Measurements from ENCODE around the gene CCDC69.

Gene CCDC69, protein sequence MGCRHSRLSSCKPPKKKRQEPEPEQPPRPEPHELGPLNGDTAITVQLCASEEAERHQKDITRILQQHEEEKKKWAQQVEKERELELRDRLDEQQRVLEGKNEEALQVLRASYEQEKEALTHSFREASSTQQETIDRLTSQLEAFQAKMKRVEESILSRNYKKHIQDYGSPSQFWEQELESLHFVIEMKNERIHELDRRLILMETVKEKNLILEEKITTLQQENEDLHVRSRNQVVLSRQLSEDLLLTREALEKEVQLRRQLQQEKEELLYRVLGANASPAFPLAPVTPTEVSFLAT

GRCh38 chr5:151223447-151224264 lies at the start of gene CCDC69:
CCDC69 (minus strand) TSS chr5:151224092; CDS start chr5:151223970, 122 bp downstream.
- peak within 1 kb of the TSS; percentile 56 for H3K4me3 ChIP-seq (ENCODE audit: low read length)
- no peak for TF ChIP-seq CTCF (IDR thresholded peaks at IDR 0.05; ENCODE audit: insufficient read depth, low read depth, low read length, missing control alignments)
- DNase-seq (ENCODE audit: low read depth): peak; percentile 75

- no peak for DNase-seq (ENCODE audit: low read depth)
- TF ChIP-seq CTCF (IDR thresholded peaks at IDR 0.05; ENCODE audit: insufficient read depth, low read depth, low read length, missing control alignments): no peak
- H3K4me3 ChIP-seq (ENCODE audit: low read length): no peak overlapping the region
Observed at GRCh38 chr5:151271336-151271735, 47.4 kb upstream of the CCDC69 start.

DNA sequence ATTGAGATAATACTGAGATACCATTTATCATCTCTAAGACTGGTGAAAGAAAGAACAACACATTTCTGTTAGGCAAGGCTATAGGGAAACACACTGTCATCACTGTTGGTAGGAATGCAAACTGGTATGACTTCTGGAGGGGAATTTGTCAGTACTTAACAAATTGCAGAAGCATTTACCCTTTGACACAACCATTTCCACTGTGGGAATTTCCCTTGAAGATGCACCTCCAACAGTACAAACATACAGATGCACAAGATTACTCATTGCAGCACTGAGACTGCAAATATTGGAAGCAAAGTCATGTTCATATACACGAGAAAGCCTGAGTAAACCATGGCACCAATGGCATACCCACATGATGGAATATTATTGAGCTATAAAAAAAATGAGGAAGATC lies 46.7 kb upstream of the CCDC69 start:
- no peak for TF ChIP-seq CTCF (IDR thresholded peaks at IDR 0.05; ENCODE audit: insufficient read depth, low read depth, low read length, missing control alignments)
- DNase-seq (ENCODE audit: low read depth): peak; percentile 91
- H3K4me3 ChIP-seq (ENCODE audit: low read length): no peak overlapping the region

GRCh38 chr5:151267491-151268260 lies 43.8 kb upstream of the CCDC69 start:
- no peak overlapping the region for H3K4me3 ChIP-seq (ENCODE audit: low read length)
- no peak for DNase-seq (ENCODE audit: low read depth)
- no peak for TF ChIP-seq CTCF (IDR thresholded peaks at IDR 0.05; ENCODE audit: insufficient read depth, low read depth, low read length, missing control alignments)

DNA sequence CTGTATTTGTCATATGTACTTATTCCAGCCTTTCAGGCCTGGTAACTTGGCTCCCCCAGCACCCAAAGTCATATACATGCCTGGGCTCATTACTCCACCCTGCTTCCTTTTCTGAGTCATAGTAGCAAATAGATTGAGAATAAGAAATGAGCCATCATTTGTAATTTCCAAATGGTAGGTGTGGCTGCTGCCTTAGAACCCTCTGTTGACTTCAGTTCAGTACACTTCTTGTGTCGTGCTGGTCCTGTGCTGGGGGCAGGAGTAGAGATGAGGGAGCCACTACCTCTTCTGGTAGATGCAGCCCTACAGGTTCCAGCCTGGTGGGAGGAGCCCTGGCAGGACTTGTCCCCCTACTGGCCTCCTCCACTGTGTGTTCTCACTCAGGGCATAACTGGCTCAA lies 40.2 kb upstream of the CCDC69 start:
- peak overlapping the region; percentile 6 for H3K4me3 ChIP-seq (ENCODE audit: low read length)
- peak; percentile 97 for DNase-seq (ENCODE audit: low read depth)
- TF ChIP-seq CTCF (IDR thresholded peaks at IDR 0.05; ENCODE audit: insufficient read depth, low read depth, low read length, missing control alignments): peak; percentile 15

- no peak for TF ChIP-seq CTCF (IDR thresholded peaks at IDR 0.05; ENCODE audit: insufficient read depth, low read depth, low read length, missing control alignments)
Observed at GRCh38 chr5:151262532-151262931, 38.6 kb upstream of the CCDC69 start.

More at GRCh38 chr5:151262532-151262931, 38.6 kb upstream of the CCDC69 start:
- H3K4me3 ChIP-seq (ENCODE audit: low read length): no peak overlapping the region
- DNase-seq (ENCODE audit: low read depth): no peak

All from epithelial cell of esophagus (primary cell).